HG03342 (cell line): ENCODE measurements around the gene UGCG.

Source experiments
- ATAC-seq: cut with Tn5 transposase; IDR thresholded peaks from one replicate; pipeline ENCODE4 v1.9.1; 2021; ENCODE audit warnings: mild to moderate bottlenecking, moderate library complexity; ENCODE audit not compliant: unreplicated experiment

The UGCG gene

GRCh38 chr9:111978616-111979015, 82.0 kb downstream of the UGCG start:
- ATAC-seq, result no peak

DNA sequence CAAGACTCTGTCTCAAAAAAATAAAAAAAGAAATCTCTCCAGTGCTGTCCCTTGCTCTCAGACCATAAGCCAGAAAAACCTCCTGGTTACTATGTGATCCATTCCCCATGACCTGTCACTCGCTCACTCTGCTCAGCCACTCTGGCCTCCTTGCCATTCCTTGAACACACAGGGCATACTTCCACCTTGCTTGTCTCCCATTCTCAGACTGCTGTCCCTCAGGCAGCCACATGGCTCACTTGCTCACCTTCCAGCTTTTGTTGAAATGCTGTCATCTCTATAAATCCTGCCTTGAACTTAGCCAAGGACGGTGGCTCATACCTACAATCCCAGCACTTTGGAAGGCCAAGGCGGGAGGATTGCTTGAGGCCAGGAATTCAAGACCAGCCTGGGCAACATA, 82.9 kb downstream of the UGCG start:
- no peak for ATAC-seq

DNA sequence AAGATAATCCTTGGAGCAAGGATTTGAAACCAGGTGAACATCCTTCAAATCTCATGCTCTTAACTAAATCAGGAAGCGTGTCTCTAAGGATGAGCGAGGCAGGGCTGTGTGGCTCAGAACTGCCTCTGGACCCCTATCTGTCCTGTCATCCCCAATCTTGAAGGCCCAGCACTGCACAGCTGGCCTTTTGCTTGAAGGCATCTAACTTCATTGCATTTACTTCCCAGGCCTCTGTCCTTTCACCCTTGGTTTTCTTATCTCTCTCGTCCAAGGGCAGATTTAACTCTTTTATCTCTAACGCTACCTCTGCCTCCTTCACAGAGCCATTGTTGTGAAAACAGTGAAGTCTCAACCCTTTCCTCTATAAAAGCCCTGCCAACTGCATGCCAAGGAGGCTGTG, 83.8 kb downstream of the UGCG start:
- no peak for ATAC-seq

DNA sequence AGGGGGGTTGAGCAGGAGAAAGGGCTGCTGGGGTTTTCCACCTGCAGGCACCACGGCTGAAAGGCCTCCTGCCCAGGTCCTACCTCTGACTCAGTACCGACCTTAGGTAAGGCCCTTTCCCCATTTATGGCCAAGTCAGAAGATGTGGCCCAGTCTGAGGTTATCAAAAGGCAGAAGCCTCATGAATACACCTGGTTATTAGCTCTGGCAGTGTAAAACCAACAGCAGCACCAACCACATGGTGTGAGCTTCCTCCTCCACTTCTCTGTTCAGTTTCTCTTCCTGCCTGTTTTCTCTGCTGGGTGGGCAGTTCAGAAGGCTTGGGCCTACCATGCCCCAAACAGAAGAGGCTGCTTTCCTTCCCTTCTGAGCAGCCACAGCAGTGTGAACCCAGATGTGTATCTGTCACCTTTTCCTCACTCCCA, 86.9 kb downstream of the UGCG start:
- ATAC-seq, result peak; percentile 69

- no peak for ATAC-seq
Measured at GRCh38 chr9:111984086-111984802, 87.6 kb downstream of the UGCG start.
